IPS DF 4.7 (cell line): ENCODE data around the gene FRS3.
"Not testable (repeated sequence)": the region's sequence is repeated elsewhere in the genome, so short reads cannot be mapped to it uniquely, and the experiment has no call there.

Experiments used
- DNase-seq: peaks from one replicate; pipeline ENCODE4 v3.0.0-alpha.2; 2013; ENCODE audit warnings: low spot score; ENCODE audit errors: extremely low read depth

The FRS3 gene

GRCh38 chr6:41779788-41780550, at the start of gene FRS3:
Gene FRS3 (minus strand): TSS chr6:41779900. CDS start chr6:41776987, 2,913 bp downstream.
- DNase-seq: no peak

GRCh38 chr6:41826343-41827022, 46.8 kb upstream of the FRS3 start:
- DNase-seq: no peak

GRCh38 chr6:41824571-41825569, 45.2 kb upstream of the FRS3 start:
- DNase-seq: no peak

GRCh38 chr6:41823178-41823577, 43.5 kb upstream of the FRS3 start:
- DNase-seq: no peak

- DNase-seq: no peak
These were observed 42.3 kb upstream of the FRS3 start for GRCh38 chr6:41822021-41822420.

- no peak for DNase-seq
These were observed 41.6 kb upstream of the FRS3 start for GRCh38 chr6:41821266-41821665.

- DNase-seq: no peak
These were observed 38.8 kb upstream of the FRS3 start for GRCh38 chr6:41818271-41819054.

GRCh38 chr6:41815587-41815986, 35.9 kb upstream of the FRS3 start:
- no peak for DNase-seq

- DNase-seq: no peak
These were observed 34.9 kb upstream of the FRS3 start for GRCh38 chr6:41814629-41815028.

GRCh38 chr6:41813956-41814355, 34.3 kb upstream of the FRS3 start:
- no peak for DNase-seq

GRCh38 chr6:41813469-41813868, 33.8 kb upstream of the FRS3 start:
- DNase-seq: no peak

GRCh38 chr6:41811946-41812345, 32.2 kb upstream of the FRS3 start:
- DNase-seq: not testable (repeated sequence)

- DNase-seq: no peak
These were observed 31.4 kb upstream of the FRS3 start for GRCh38 chr6:41811095-41811494.

GRCh38 chr6:41805830-41806774, 26.4 kb upstream of the FRS3 start:
- DNase-seq: no peak

- DNase-seq: no peak
These were observed 21.7 kb upstream of the FRS3 start for GRCh38 chr6:41801380-41801779.

- DNase-seq: no peak
These were observed 19.8 kb upstream of the FRS3 start for GRCh38 chr6:41799559-41799911.

- DNase-seq: no peak
These were observed 19.3 kb upstream of the FRS3 start for GRCh38 chr6:41798901-41799558.

- DNase-seq: no peak
These were observed 16.8 kb upstream of the FRS3 start for GRCh38 chr6:41796474-41796873.

GRCh38 chr6:41791984-41792383, 12.3 kb upstream of the FRS3 start:
- no peak for DNase-seq
